Stimulated activated CD4-positive, alpha-beta T cell treated with anti-CD3 and anti-CD28 coated beads, Interleukin-12 subunit alpha, Interleukin-12 subunit beta, amount 100 ng/mL, for 48 hours (primary cell): Measurements from ENCODE around the gene LIN54.

ENCODE experiments used
- DNase-seq, 3 donors: peaks; one replicate each; pipeline ENCODE4 v3.0.0-alpha.2; 2020; ENCODE audit warnings: low read depth in 2 of 3, low spot score in 1 of 3

The LIN54 gene

DNA sequence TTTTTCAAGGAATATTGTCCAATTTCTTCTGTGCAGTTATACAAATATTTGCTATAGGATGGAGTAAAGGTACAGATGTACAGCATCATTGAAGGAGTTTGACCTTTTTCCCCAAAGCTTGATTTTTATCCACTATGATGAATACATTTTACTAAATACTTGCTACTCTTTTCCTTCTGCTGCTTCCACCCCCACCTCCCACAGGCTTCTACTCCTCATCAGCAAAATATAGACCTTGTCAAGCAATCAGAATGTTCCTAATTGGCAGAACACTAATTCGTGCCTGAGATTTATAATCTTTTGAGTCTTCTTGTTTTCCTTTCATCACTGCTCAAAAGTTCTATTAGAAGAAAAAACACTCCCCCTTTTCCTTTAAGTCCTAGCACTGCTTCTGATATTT, 113.9 kb downstream of the LIN54 start:
- no peak for DNase-seq

DNA sequence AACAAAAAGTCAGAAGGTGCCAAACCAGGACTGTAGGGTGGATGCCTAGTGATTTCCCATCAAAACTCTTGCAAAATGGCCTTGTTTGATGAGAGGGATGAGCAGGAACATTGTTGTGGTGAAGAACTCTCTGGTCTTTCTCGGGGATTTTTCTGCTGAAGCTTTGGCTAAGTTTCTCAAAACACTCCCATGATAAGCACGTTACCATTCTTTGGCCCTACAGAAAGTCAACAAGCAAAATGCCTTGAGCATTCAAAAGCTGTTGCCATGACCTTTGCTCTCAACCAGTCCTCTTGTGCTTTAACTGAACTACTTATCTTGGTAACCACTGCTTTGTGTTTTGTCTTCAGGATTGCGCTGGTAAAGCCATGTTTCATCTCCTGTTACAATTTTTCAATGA, 116.7 kb downstream of the LIN54 start:
- DNase-seq: no peak

DNA sequence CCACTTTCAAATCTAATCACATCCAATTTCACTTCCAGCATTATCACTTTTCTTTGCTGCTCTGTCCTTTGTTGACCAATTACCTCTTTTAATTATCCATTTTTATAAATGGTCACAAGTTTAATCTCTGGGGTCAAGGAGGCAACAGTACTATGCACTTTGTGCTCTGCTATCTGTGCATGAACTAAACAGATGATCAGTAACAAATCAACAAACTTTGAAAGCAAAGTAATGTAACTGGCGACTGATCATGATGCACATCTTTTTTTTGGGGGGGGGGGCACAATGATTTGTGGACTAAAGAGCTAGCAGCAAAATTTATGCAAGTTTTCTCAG, 118.2 kb downstream of the LIN54 start:
- no peak for DNase-seq

DNA sequence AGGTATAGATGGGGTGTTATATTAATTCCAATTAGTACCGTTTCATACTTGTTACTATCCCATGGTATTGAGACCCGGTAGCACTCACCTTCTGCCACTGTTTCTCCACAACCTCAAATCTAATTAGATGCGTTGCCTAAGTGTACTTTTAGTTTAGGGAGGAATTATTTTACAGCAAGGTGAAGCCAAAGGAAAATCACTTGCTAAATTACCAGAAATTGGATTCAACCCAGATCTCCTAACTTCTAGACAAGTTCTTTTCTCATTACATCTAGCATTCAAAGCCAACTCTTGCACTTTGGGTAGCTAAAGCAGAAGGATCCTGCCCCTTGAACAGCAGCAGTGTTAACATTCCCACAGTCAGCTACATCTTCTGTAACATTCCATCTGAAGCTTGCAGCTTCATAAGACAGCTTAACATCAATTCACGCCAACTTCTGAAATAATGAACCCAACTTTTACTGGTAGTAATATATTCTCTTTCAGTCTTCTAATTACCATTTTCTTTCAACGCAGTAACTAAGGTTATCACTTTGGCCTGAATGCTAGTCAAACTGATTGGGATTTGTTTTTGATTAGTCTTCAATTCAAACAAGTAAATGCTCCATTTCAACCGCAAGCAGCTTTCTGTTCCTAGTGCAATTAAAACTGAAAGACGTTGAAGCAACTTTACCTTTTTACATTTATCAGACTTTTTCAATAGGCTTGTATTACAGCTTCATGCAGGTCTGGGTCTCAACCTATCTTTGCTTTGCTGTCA, 118.7 kb downstream of the LIN54 start:
- no peak for DNase-seq

DNA sequence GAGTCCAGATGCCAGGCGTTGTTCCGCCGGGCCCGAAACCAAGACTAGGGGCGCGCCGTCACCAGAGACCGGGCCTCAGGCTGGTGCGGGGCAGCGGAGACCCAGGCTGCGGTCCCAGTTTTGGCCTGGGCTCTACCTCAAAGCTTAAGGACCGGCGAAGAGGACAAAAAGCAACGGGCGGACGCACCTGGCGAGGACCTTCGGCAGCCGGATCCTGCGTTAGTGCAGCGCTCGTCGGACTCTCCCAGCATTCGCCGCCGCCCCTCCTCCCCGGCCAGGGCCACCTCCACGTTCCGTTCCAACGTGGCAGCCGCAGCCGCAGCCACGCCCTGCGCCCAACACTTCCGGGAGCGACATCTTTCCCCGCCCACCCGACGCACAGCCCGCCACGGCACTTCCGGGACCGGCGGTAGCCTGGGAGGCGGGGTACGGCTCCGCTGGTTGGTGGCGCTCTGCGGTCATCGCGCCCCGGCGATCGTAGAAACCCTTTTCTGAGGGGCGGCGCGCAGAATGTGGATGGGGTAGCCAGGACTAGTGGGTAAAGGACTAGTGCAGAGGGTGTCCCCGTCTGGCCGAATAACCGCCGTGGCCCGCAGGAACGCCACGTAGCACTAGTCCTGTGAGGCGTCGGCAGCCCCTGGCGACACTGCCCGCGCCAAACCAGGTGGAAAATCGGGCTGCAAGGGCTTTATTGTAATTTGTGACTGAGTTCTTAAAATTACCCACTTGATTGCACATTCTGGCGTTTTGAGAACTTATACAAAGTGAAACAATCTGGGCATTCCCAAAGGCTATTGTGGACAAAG, 119.5 kb downstream of the LIN54 start, which contains the start of gene SEC31A:
SEC31A (minus strand) TSS at position 253 of the 806 bp plus-strand sequence. CDS start 9,217 bp downstream, outside the sequence.
- peak; percentile 94 to 97 (median 95) for DNase-seq

DNA sequence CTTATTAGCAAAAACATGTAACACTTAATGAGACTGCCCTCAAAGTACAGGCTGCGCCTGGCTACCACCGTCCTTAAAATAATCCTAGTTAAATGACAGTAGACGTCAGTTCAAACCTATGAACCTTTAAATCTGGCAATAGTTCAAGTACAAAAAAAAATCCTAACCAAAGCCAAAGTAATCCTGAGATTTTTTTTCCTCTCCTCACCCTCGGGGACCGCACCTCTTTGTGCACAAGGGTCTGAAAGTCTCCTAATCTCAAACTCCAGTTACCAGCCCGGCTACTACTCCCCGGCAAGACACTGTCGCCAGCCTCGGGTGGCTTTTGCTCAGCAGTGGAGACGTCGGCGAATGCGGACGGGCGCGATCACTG, 120.1 kb downstream of the LIN54 start:
- peak in 1 of 3 donors; percentile 38 for DNase-seq

DNA sequence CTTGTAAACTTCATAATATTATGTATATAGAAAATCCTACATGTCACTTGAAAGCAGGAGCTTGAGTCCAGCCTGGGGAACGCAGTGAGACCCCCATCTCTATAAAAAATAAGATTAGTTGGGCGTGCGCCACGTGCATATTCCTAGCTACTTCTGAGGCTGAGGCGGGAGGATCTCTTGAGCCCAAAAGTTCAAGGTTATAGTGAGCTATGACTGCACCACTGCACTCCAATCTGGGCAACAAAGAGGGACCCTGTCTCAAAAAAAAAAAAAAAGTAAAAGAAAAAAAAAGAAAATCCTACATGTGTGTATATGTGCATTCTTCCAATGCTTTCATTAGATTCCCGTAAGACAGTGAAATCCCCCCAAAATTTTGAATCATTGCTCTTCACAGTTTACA, 121.3 kb downstream of the LIN54 start:
- DNase-seq: no peak

DNA sequence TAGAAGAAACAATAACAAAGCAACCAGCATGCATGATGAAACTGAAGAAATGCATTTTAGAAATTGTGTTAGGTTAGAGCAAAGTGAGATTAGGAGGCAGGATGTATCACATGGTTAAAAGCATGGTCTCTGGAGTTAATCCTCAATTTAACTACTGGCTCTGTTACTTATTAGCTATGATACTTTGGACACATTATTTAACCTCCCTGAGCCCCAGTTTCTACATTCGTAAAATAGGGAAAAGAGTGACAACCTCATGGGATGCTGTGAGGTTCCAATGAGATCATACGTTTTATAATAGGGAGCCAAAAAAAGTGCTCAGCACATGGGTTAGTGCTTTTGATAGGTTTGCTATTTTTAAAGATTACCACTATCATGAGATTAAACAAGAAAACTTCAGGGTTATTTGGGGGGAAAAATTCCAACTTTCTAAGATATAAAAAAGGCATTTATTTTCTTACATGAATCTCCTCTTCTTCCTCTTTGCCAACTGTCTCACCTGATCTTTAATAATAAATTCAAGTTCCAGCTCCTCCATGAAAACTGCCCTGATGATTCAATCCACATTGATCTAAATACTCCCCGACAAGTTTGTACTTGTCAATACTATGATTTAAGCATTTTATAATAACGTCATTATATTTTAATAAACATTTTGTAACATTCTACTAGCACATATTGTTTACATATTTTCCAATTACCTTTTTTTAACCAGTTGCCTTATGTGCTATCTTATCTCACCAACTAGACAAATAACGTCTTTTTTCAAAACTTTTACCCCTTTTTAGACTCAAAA, 124.3 kb downstream of the LIN54 start:
- DNase-seq: no peak

DNA sequence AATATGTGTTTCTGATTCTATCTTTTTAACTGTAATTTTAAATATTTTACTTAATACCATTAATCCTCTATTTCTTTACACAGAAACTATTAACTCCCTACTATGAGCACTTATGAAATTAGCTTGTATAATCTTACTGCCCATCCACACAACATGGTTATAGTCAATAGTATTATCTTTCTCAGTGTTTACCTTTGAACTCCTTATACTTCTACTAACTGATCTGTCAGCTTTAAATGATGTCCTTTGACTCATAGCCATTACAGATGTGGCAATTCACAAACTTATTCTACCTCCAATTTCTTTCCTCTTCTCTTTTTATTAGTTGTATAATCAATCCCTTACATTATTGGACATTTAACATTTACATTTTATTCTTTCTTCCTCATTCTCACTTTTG, 125.2 kb downstream of the LIN54 start:
- no peak for DNase-seq
